GM18867 (cell line): Measurements from ENCODE around the gene LRRC39.
A peak's percentile ranks its signal among the peaks of the same experiment; 100 is the strongest.
"Not testable (repeated sequence)": the region's sequence is repeated elsewhere in the genome, so short reads cannot be mapped to it uniquely, and the experiment has no call there.

Source experiments
- ATAC-seq: cut with Tn5 transposase; IDR thresholded peaks from one replicate; pipeline ENCODE4 v1.9.1; 2021; ENCODE audit warnings: mild to moderate bottlenecking, moderate library complexity; ENCODE audit not compliant: unreplicated experiment

The LRRC39 gene

DNA sequence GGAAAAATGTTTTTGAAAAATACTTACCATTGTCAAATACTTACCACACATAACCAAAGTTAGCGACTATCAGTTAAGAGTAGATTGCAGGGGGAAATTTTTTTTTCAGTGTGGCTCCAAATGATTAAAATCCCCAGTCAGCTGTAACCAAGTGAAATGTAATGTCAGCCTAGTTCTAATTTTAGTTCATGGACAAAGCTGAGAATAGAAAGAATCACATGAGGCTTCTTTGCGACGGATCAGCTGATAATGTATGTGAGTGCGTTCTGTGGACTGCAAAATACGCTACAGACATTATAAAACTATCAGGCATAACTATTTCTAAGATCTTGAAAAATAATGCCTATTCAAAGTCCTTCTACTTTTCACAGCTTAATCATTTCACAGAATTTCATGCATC, at the start of gene LRRC39:
Gene LRRC39 (minus strand): TSS at position 166 of the 400 bp plus-strand sequence. CDS start 9,740 bp downstream, outside the sequence.
- no peak for ATAC-seq

DNA sequence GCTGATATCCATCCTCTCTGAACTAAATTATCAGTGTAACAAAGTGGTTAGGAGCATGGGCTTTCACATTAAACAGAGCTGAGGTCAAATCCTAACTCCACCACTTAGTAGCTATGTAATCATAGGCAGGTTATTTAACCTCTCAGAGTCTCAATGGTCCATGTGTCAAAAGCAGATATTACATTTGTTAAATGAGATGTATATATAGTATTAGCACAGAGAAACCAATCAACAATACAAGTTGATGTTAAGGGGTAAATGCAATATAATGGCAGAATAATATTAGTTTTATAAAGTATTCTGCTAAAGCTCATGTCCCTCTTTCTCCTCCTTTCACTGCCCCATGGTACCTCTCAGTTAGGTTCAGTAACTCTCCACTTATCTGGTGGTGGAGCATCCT, 44.4 kb upstream of the LRRC39 start:
- no peak for ATAC-seq

DNA sequence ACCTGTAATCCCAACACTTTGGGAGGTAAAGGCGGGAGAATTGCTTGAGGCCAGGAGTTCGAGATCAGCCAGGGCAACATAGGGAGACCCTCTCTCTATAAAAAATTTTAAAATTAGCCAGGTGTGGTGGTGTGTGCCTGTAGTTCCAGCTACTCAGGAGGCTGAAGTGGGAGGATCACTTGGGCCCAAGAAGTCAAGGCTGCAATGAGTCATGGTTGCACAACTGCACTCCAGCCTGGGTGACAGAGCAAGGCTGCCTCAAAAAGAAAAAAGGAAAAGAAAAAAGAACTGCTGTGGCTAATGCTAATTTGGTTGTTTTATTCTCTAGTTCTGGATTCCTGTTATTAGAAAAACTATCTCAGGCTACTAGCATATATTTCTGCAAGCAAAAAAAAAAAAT, 41.8 kb upstream of the LRRC39 start:
- ATAC-seq, result no peak

DNA sequence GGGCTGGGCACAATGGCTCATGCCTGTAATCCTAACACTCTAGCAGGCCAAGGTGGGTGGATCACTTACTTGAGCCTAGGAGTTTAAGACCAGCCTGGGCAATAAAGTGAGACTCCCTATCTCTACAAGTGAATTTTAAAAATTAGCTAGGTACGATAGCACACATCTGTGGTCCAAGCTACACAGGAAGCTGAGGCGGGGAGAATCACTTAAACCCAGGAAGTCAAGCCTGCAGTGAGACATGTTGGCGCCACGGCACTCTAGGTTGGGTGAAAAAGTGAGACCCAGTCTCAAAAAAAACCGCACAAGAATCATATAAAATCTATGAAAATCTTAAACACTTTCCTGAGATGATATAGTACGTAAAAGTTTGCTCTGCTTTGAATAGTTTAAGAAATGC, 41.4 kb upstream of the LRRC39 start:
- no peak for ATAC-seq

DNA sequence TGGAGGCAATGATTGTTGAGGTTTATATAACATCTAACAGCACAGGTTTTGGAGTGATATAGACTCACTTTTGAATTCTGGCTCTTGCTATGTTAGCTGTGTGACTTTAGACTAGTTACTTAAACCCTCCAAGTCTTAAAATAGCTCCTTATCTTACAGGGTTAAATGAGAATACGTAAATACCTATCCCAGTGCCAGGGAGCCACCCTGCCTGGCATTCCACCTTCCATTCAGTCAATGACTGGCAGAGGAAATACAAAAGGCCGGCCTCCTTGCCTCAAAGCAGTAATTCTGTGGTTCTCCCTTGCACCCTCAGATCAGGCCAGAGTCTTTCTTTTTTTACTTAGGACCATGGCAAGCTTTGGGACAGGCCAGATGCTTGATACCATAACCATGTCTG, 39.8 kb upstream of the LRRC39 start:
- no peak for ATAC-seq

DNA sequence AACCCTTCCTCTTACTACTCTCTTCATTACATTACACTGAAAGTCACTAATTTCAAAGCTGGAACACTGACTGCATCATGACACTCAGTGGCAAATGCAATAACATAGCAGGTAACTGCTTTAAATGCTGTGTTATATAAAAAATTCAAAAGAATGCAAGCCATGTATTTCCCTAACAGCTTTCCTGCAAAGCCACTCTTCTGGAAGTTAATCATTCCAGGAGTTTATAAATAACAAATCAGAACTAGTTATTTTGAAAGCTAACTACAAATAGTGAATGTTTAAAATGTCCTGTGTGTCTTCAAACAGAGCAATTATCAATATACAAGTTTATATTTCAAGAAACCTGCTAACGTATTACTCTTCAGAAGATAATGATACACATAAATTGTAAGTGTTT, 37.0 kb upstream of the LRRC39 start:
- no peak for ATAC-seq

DNA sequence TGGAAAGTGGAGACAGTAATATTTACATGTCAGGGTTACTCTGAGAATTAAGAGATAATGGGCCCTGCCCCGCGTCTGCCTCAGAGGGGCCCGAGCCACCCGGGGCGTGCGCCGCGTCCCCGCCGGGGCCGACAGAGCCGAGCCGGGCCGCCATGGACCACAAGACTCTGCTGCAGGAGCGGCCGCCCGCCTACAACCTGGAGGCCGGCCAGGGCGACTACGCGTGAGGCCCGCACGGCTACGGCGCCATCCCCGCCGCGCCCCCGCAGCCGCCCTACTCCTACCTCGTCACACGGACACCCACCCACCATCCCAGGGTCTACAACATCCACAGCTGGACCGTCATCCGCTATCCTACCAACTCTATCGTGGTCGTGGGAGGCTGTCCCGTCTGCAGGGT, 35.1 kb upstream of the LRRC39 start:
- no peak for ATAC-seq

DNA sequence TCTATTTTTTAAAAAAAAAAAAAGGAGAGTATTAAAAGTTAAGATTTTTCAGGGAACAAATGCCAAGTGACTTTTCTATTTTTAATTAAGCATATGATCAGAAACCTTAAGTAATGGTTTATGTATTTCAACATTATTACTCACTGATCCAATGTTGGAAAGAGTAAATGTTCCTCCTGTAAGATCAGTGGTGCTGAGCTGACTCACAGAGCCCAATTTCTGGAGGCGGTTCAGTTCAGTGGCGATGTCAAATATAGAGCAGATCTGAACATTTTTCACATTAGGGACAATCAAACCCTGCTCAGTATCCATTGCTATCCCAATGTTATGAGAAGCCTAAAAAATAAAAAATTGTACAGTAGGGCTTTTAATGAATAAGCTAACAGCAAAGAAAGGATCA, 28.2 kb upstream of the LRRC39 start:
- no peak for ATAC-seq

DNA sequence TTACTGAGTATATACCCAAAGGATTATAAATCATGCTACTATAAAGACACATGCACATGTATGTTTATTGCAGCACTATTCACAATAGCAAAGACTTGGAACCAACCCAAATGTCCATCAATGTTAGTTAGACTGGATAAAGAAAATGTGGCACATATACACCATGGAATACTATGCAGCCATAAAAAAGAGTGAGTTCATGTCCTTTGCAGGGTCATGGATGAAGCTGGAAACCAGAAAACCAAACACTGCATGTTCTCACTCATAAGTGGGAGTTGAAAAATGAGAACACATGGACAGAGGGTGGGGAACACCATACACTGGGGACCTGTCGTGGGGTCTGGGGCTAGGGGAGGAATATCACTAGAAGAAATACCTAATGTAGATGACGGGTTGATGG, 27.5 kb upstream of the LRRC39 start:
- ATAC-seq, result not testable (repeated sequence)

DNA sequence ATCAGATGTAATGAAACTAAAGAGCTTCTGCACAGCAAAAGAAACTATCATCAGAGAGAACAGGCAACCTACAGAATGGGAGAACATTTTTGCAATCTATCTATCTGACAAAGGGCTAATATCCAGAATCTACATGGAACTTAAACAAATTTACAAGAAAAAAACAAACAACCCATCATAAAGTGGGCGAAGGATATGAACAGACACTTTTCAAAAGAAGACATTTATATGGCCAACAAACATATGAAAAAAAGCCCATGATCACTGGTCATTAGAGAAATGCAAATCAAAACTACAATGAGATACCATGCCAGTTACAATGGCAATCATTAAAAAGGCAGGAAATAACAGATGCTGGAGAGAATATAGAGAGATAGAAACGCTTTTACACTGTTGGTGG, 27.0 kb upstream of the LRRC39 start:
- not testable (repeated sequence) for ATAC-seq

DNA sequence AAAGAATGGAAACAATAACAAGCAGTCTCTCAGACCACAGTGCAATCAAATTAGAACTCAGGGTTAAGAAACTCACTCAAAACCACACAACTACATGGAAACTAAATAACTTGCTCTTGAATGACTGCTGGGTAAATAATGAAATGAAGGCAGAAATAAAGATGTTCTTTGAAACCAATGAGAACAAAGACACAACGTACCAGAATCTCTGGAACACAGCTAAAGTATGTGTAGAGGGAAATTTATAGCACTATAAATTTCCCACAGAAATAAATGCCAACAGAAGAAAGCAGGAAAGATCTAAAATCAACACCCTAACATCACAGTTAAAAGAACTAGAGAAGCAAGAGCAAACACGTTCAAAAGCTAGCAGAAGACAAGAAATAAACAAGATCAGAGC, 24.6 kb upstream of the LRRC39 start:
- ATAC-seq, result not testable (repeated sequence)

DNA sequence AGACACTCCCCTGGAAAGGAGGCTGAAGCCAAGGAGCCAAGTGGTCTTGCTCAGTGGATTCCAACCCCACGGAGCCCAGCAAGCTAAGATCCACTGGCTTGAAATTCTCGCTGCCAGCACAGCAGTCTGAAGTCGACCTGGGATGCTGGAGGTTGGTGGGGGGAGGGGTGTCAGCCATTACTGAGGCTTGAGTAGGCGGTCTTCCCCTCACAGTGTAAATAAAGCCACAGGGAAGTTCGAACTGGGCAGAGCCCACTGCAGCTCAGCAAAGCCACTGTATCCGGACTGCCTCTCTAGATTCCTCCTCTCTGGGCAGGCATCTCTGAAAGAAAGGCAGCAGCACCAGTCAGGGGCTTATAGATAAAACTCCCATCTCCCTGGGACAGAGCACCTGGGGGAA, 22.0 kb upstream of the LRRC39 start:
- not testable (repeated sequence) for ATAC-seq

DNA sequence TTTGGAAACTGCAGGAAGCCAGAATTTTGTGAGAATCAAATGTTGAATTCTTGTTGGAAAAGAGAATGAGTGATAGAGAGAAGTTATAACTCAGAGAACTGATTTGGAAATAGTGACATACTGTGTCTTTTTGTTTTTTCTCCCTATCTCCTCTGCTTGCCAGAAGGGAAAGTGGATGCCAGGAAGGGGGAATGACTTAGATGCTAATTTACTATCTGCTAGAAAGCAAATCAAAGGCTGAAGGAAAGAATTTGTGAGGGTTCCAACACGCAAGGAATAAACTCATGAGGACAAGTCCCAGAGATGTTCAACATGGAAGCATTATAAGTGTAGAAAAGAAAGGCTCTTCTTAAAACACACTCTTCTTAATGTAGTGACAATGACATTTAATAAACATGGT, 20.5 kb upstream of the LRRC39 start:
- ATAC-seq, result no peak

DNA sequence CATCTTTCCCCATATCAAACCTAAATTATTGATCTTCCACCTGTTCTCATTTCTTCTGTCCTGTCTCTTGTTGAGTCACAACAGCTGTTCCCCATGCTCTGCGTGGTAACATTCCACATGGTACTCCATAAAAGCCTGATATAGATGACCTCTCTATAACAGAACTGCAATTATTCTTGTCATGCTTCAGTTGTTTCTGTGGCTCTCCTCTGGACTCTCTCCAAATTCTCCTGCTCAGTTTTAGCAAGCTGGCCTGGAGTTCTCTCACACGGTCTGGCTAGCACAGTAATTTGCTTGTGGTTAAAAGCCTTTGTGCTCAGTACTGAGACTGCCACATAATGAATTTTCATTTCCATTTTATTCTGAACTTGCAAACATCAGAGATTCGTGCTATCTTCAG, 10.6 kb upstream of the LRRC39 start:
- peak; percentile 49 for ATAC-seq

DNA sequence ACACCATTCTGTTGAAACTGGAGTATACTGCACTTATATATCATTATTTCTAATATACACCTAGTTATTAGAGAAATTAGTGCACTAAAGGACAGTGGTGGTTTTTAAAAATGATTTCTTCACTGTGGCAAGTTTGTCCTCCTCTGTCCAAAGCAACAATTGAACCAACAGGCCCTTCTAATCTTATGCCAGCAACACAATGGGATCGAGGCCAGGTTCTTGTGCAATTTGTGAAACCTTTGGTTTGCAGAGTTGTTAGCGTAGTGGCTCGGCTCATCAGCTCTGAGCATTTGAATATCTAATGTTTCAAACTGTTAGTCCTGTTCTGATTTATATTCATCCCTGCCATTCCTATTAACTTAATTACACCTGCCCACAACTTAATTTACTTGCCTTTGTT, 9.9 kb upstream of the LRRC39 start:
- no peak for ATAC-seq

DNA sequence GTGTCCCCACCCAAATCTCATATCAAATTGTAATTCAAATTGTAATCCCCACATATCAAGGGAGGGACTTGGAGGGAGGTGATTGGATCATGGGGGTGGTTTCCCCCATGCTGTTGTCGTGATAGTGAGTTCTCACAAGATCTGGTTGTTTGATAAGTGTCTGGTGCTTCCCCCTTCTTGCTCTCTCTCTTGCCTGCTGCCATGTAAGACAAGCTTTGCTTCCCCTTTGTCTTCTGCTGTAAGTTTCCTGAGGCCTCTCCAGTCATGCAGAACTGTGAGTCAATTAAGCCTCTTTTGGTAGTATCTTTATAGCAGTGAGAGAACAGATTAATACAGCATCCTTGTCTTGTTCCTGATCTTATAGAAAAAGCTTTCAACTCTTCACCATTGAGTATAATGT, 6.5 kb upstream of the LRRC39 start:
- ATAC-seq, result peak; percentile 77

DNA sequence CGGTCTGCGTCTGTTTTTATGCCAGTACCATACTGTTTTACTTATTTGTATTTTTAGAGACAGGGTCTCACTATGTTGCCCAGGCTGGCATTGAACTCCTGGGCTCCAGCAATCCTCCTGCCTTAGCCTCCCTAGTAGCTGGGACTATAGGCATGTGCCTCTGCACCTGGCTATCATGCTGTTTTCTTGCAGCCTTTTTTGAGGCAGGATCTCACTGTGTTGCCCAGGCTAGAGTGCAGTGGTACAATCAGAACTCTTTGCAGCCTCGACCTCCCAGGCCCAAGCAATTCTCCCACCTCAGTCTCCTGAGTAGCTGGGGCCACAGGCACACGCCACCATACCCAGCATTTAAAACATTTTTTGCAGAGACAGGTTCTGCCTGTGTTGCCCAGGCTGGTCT, 5.3 kb upstream of the LRRC39 start:
- ATAC-seq, result no peak

DNA sequence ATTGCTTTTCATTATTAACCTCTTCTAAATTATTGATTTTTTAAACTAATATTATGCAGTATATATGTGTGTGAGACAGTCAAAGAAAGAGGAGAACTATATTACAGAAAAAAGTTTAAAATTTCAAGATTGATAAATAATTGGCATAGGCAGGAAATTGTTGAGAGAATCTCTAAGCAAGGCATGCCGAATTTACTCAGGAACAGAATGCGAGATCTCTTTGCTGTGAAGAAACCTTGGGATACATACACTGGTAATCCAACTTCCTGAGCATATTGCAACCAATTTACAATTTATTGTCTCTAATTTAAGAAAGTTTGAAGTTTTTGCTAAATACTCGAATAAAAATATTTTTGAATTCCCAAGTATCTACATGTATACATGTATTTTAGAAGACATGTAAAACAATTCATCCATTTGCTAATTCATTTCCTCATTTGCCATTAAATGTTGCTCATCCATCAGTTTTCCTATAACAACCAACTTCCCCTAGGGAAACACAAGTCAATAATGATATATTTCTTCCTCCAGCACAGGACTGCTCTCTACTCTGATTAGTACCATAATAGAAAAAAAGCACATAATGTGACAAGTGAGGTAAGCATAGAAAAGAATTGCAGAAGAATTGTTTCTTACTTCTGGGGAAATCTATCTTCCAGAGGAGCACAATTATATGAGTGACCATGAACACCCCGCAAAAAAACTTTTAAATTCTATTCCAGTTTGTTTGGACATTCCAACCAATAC, 588 bp downstream of the LRRC39 start:
- ATAC-seq, result no peak

DNA sequence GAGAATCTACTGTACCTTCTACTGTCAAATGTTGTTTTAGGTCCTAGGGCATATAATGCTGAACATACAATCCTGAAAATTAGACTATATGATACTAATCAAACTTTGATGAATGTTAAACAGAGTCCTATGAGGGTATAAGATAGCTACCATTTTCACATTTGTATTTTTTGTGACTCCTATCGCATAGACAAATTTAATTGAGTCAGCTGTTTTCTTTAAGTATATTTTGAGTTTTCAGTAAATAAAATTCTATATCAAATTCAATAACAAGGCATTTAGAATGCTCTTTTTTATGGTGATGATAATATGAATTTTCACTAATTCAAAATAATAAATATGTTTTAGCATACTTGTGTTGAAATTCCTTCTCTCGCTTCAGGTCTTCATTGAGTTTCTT, 10.0 kb downstream of the LRRC39 start:
- no peak for ATAC-seq

DNA sequence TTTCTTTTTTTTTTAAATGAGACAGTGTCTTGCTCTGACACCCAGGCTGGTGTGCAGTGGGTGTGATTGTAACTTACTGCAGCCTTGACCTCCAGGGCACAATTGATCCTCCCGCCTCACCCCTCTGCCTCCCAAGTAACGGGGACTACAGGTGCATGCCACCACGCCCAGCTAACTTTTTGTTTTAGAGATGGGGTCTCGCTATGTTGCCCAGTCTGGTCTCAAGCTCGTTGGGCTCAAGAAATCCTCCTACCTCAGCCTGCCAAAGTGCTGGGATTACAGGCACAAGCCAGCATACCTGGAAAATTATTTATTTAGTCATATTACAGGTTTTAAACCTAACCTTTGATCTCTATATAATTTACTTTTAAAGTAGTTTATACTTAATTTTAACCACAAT, 13.4 kb downstream of the LRRC39 start:
- no peak for ATAC-seq

DNA sequence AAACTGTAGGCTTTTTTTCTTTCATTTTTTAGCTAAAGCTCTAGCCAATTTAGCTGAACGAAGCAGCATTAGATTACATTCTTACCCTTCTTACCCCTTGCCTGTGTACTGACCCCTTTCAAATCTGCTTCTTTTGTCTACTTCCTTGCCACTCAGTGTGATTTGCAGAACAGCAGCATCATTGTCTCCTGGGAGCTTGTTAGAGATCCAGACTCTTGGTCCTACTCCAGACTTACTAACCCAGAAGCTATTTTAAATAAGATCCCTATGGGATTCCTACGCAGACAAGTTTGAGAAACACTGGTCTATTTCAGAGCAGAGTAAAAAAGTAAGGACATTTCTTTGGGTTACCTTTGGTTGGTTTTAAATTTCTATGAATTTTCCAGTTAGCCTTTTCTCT, 13.8 kb downstream of the LRRC39 start:
- no peak for ATAC-seq

DNA sequence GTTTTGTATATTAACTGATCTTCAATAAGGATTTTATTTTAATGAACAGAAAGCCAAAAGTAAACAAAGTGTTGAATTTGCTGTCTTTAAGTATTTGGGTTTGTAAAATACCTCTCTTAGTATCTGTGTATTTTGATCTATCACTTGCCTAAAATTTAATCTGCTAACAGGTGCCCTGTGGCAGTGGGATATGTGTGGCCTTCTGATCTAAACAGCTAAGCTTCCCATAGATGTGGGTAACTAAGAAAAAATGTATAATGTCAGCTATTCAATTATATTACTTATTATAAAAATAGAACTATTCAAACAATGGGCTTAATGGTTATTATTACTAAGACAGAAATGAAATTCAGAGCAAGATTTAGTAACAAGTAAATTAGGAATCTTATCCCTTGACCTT, 15.2 kb downstream of the LRRC39 start:
- no peak for ATAC-seq

DNA sequence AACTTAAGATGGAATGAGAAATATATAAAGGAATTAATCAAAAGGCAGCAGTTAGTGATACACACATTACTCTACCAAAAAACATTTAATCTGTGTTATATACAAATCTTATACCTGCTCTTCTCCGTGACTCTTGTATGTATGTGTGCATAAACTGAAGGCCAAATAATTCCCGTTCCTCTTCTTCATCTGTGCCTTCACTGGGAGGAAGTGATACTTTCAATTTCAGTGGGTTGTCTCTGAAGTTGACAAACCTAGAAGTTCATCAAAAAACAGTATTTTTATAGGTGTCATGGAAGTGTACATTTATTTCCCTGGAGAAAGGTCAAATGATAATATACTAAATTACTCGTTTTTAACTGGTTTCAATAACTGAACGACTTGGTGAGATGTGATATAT, 25.8 kb downstream of the LRRC39 start:
- peak; percentile 81 for ATAC-seq
